GM21526 (cell line): Measurements from ENCODE around the gene ACACA.
"Not testable (repeated sequence)": the region's sequence is repeated elsewhere in the genome, so short reads cannot be mapped to it uniquely, and the experiment has no call there.

Experiments used
- ATAC-seq: cut with Tn5 transposase; IDR thresholded peaks from one replicate; pipeline ENCODE4 v1.9.1; 2021; ENCODE audit warnings: moderate library complexity; ENCODE audit not compliant: unreplicated experiment, low FRiP score

The ACACA gene

GRCh38 chr17:37406635-37407461 is at the start of gene ACACA, which contains the start of gene TADA2A:
TSS of gene ACACA (minus strand) at chr17:37406836. CDS start at chr17:37406299, 537 bp downstream.
TSS of gene TADA2A (plus strand) at chr17:37406886. CDS start at chr17:37411366, 4,480 bp downstream.
- ATAC-seq = peak; percentile 73

DNA sequence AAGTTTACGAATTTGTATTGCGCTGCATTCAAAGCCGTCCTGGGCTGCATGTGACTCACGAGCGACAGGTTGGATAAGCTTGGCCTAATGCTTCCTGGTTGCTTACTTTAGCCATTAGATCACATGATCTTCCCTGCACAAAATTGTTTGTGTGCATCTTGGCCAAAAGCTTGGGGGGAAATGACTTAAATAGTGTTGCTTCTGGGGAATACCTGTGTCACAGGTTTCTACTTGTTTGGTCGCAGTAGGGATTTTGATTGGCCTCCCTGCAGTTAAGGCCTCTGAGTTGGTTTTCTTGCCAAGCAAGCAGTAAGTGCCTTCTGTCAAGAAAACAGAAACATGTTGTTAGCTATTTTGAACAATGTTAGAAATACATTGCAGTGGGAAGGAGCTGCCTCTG is 43.5 kb upstream of the ACACA start:
- no peak for ATAC-seq

- ATAC-seq = no peak
Observed at GRCh38 chr17:37447641-37448040, 41.0 kb upstream of the ACACA start.

GRCh38 chr17:37446027-37446426 is 39.4 kb upstream of the ACACA start:
- no peak for ATAC-seq

DNA sequence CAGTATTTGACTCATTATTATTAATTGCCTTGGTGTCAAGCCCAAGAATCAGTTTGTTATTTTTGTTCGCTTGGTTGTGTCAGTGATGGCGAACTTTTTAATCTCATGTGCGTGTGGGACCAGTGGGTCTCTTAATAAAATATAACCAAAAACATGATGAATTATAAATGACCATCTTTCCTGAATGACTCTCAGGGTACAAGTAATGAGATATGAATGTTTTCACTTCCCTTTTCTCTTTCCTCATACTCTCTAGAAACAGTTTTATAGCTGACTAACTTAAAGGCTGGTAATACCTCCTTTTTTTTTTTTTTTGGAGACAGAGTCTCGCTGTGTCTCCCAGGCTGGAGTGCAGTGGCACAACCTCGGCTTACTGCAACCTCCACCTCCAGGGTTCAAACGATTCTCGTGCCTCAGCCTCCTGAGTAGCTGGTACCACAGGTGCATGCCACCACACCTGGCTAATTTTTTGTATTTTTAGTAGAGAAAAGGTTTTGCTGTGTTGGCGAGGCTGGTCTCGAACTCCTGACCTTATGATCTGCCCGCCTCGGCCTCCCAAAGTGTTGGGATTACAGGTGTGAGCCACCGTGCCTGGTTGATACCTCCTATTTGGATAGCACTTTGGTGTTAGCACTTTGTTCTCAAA is 34.9 kb upstream of the ACACA start:
- ATAC-seq = not testable (repeated sequence)

GRCh38 chr17:37440424-37440823 is 33.8 kb upstream of the ACACA start:
- ATAC-seq = no peak

- ATAC-seq = no peak
Observed at GRCh38 chr17:37438141-37438540, 31.5 kb upstream of the ACACA start.

DNA sequence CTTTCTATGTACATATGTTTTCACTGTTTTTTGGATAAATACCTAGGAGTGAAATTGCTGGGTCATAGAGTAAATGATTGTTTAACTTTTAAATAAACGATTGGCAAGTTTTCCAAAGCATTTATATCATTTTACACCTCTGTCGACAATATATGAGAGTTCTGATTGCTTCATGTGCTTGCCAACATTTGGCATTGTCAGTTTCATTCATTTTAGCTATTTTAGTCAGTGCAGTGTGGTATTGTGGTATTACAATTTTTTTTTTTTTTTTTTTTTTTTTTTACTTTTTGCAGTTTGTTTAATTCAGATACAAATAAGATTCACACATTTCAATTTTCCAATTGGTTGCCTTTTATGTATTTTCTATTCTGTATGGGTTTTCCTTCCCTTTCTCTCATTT is 26.0 kb upstream of the ACACA start:
- no peak for ATAC-seq

DNA sequence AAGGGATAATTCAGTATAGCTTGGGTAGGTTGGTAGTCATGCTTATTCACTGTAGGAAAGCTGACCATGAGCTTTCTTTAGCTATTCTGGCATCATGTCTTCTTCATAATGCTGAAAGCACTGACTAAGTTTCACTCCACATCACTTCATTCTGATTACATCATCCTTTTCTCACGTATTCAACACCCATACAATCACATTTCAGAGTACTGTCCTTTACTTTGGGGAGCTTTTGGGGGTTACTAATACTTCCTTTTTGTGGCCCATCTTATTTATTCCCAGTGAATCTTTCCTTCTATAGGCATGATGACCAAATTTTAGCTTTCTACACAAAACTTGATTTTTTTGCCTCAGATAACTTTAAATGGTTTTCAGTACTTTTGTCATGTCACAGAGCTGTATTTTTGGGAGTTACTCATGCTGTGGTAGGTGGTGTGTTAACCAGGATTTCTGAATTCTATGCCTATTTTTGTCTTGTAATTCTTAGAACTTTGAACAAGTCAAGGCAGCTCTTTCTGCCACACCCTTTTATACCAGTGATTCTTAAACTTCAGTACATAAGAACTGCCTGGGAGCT is 23.5 kb upstream of the ACACA start:
- no peak for ATAC-seq

- no peak for ATAC-seq
Observed at GRCh38 chr17:37429453-37429852, 22.8 kb upstream of the ACACA start.

DNA sequence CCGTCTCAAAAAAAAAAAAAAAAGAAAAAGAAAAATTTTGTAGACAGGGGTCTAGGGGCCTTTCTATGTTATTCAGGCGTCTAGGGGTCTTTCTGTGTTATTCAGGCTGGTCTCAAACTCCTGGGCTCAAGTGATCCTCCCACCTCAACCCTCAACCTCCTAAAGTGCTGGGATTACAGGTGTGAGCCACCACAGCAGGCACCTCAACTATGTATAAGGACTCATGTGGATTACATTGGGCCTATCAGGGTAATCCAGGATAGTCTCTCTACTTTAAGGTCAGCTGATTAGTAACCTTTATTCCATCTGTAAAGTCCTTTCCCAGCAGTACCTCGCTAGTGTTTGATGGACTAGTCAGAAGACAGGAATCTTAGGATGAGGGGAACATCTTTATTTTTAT is 22.4 kb upstream of the ACACA start:
- no peak for ATAC-seq

- ATAC-seq = no peak
Observed at GRCh38 chr17:37425268-37425667, 18.6 kb upstream of the ACACA start.

DNA sequence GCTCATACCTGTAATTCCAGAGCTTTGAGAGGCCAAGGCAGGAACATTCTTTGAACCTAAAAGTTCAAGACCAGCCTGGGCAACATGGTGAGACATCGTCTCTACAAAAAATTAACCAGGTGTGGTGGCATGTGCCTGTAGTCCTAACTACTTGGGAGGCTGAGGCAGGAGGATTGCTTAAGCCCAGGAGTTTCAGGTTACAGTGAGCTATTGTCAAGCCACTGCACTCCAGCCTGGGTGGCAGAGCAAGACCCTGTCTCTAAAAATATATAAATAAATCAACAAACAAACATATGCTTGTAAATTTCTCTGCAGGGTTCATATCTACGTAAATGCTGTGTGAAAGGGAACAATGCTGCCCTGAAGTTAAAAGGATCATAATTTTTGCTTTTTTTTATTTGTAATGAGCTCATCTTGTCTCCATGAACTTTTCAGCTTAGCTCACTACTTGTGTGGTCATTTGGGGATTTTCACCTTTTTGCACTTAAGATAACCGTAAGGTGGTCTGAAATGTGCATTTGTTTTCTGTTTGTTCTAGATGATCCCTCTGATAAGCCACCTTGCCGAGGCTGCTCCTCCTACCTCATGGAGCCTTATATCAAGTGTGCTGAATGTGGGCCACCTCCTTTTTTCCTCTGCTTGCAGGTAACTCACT is 16.5 kb upstream of the ACACA start:
- no peak for ATAC-seq

GRCh38 chr17:37417852-37418251 is 11.2 kb upstream of the ACACA start:
- no peak for ATAC-seq

DNA sequence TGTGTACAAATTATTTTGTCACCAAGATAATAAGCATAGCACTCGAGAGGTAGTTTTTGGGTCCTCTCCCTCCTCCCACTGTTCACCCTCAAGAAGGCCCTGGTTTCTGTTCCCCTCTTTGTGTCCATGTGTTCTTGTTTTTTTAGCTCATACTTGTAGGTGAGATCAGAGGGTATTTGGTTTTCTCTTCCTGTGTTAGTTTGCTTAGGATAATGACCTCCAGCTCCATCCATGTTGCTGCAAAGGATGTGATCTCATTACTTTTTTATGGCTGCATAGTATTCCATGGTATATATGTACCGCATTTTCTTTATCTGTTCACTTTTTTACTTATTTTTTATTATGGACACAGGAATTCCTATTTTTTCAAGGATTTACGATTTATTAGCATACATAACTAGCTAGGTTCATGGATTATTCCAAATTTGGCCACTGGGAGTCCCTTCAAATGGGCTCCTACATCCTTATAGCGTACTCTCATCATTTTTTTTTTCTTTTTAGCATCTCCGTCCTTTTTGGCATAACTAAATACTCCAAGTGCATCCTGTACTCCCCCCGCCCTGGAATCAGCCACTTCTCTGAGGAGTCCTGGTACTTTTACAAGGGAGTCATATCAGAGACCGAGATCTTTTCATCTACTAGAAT is 7.4 kb upstream of the ACACA start:
- ATAC-seq = no peak

DNA sequence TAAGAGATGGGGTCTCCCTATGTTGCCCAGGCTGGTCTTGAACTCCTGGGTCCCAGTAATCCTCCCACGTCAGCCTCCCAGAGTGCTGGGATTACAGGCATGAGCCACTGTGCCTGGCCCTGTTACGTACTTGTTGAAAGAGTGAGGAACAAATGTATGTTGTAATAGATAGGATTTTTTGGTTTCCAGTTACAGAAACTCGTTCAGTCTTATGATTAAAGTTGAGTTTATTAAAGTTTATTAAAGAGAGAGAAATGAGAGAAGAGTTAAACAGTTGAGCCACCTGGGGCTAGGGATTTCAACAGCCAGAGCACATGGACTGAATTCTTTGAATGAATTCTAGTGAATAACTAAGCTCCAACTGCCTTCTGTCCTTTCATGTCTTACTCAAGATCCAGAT is 3.7 kb upstream of the ACACA start:
- ATAC-seq = no peak

DNA sequence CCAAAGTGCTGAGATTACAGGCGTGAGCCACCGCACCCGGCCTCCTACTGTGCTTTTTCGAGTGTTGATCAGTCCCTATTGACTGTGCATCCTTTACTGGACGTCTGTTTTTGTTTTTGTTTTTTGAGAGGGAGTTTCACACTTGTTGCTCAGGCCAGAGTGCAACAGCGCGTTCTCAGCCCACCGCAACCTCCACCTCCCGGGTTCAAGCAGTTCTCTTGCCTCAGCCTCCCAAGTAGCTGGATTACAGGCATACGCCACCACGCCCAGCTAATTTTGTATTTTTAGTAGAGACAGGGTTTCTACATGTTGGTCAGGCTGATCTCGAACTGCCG is 1.5 kb upstream of the ACACA start:
- ATAC-seq = not testable (repeated sequence)

DNA sequence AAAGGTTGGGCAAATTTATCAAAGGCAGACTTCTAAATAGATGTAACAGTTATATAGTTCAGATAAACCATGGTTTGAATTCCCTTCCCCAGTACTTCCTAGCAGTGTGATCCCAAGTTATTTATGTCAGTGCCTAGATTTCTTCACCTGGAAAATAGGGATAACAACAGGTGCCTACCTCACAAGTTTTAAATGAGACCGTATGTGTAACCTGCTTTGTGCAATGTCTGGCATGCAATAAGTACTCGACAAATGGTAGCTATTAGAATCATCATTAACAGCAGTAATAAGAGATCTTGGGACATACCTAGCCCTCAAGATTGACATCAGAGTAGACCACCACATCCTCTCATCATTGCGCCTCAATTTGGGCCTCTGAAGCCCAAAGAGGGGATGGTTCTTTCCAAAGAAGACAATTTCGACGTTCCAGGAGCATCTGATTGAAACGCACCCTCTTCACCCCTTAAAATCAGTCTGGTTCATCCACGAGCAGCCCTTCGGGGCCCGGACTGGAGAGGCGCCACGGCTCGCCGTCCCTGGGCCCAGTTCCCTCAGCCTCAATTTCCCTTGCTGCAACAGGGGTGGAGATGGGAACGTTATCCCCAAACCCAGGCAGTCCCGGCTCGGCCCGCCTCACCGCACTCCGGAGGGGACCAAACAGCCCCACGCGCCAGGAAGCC is 541 bp downstream of the ACACA start:
- peak; percentile 38 for ATAC-seq

- not testable (repeated sequence) for ATAC-seq
Observed at GRCh38 chr17:37405522-37405921, 1.1 kb downstream of the ACACA start.

DNA sequence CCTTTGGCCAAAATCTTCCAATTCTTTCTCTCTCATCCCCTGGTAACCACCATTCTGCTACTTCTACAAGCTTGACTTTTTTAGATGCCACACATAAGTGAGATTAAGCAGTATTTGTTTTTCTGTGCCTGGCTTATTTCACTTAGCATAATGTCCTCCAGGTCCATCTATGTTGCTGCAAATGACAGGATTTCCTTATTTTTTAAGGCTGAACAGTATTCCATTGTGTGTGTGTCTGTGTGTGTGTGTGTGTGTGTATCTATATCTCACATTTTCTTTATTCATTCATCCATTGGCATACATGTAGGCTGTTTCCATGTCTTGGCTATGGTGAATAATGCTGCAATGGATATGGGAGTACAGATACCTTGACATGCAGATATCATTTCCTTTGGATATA is 6.1 kb downstream of the ACACA start:
- ATAC-seq = no peak
